ENCODE measurements around the gene TNFRSF4.

DNA sequence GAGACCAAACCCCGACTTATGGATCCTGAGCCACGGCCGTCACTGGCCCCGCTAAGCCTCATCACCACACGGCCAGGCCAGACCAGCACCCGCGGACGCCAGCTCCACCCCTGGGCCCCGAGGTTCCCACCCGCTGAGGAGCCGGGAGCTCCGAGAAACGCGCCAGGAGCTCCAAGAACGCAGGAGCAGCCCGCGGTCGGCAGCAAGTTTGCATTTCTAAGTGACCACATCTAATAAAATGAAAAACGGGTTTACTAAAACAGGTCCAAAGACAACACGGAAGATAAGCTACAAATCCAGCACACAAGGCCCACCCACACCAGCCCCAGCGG lies 40.7 kb upstream of the TNFRSF4 start:
- TF ChIP-seq, protein P1, sequence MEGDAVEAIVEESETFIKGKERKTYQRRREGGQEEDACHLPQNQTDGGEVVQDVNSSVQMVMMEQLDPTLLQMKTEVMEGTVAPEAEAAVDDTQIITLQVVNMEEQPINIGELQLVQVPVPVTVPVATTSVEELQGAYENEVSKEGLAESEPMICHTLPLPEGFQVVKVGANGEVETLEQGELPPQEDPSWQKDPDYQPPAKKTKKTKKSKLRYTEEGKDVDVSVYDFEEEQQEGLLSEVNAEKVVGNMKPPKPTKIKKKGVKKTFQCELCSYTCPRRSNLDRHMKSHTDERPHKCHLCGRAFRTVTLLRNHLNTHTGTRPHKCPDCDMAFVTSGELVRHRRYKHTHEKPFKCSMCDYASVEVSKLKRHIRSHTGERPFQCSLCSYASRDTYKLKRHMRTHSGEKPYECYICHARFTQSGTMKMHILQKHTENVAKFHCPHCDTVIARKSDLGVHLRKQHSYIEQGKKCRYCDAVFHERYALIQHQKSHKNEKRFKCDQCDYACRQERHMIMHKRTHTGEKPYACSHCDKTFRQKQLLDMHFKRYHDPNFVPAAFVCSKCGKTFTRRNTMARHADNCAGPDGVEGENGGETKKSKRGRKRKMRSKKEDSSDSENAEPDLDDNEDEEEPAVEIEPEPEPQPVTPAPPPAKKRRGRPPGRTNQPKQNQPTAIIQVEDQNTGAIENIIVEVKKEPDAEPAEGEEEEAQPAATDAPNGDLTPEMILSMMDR (IDR thresholded peaks at IDR 0.05): no peak
- TF ChIP-seq POLR2A (IDR thresholded peaks at IDR 0.05): no peak
- no peak for TF ChIP-seq EP300 (IDR thresholded peaks at IDR 0.05)
- no peak for TF ChIP-seq POLR2AphosphoS5 (IDR thresholded peaks at IDR 0.05)

All from upper lobe of left lung (tissue), 4 donors.